ENCODE results near the gene SPSB4. TPM values are rescaled to one million over a fixed set of nuclear protein-coding genes. Genes with fewer than 3 reads are reported as not detected.

Gene SPSB4
- total and polyA plus RNA-seq, 2 of the 13 experiments (the other 11 are each of a cell fraction or from before 2014, with no cell fraction given) = not detected

GRCh38 chr3:141178551-141178950 lies 127.4 kb downstream of the SPSB4 start (continued):
- TF ChIP-seq, protein P1, sequence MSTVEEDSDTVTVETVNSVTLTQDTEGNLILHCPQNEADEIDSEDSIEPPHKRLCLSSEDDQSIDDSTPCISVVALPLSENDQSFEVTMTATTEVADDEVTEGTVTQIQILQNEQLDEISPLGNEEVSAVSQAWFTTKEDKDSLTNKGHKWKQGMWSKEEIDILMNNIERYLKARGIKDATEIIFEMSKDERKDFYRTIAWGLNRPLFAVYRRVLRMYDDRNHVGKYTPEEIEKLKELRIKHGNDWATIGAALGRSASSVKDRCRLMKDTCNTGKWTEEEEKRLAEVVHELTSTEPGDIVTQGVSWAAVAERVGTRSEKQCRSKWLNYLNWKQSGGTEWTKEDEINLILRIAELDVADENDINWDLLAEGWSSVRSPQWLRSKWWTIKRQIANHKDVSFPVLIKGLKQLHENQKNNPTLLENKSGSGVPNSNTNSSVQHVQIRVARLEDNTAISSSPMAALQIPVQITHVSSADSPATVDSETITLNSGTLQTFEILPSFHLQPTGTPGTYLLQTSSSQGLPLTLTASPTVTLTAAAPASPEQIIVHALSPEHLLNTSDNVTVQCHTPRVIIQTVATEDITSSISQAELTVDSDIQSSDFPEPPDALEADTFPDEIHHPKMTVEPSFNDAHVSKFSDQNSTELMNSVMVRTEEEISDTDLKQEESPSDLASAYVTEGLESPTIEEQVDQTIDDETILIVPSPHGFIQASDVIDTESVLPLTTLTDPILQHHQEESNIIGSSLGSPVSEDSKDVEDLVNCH (CRISPR knock-in tag; IDR thresholded peaks at IDR 0.05) = no peak
- no peak for TF ChIP-seq ZNF362 (CRISPR knock-in tag; IDR thresholded peaks at IDR 0.05; ENCODE audit: borderline replicate concordance)

DNA sequence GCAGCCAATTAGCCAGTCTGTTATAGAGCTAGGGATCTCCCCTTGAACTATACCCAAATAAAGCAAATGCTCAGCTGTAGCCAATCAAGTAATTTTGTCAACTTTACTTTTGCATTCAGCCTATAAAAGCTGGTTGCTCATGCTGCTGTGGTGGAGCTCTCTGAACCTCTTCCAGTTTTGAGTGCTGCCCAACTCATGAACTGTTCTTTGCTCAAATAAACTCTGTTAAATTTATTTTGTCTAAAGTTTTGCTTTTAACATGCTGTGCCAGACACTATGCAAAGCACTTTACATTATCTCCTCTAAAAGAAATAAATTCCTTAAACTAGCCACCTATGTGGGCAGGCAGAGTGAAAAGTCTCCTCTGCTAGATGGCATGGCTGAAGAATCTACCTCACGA lies 128.8 kb downstream of the SPSB4 start:
- Histone ChIP-seq H3K27me3 (ENCODE audit: control insufficient read depth in 1 of 2, insufficient read depth in 2 of 2, low read length in 2 of 2) (no peaks in the 10 kb centered on the region), H3K4me1 (ENCODE audit: insufficient read depth, low read length) (no peaks in the 10 kb centered on the region), H3K4me2 (ENCODE audit: low read depth, low read length) (no peak overlapping the region), H3K79me2 (ENCODE audit: insufficient read depth, low read length) (no peaks in the 10 kb centered on the region), H3K36me3 (replicated peaks in 1 of 2; ENCODE audit: control insufficient read depth in 1 of 2, insufficient read depth in 2 of 2, low read length in 2 of 2) (no peaks in the 10 kb centered on the region), H3K27ac (ENCODE audit: extremely low read length, insufficient read depth, low read length) (no peak overlapping the region), H2AFZ (ENCODE audit: low read length) (no peak overlapping the region), H3K9me3 (ENCODE audit: low read length) (no peaks in the 10 kb centered on the region), H4K20me1 (ENCODE audit: insufficient read depth, low read length) (no peaks in the 10 kb centered on the region), H3K9ac (ENCODE audit: insufficient read depth, low read depth, low read length) (no peak overlapping the region), H3K4me3 (replicated peaks in 1 of 3; ENCODE audit: insufficient read depth in 1 of 3, low read depth in 2 of 3, low read length in 3 of 3) (no peak overlapping the region)
- ChIA-PET POLR2A (no interaction called here), CTCF (ENCODE audit: low intra/inter-chr PET ratio, low total read pairs) (no interaction called here)
- in situ Hi-C loops (cut with HindIII; ENCODE audit: extremely low pct_ligation_motif_present, low pct_unique_long_range_greater_than_20kb) (no loop called here), intact Hi-C loops (cut with micrococcal nuclease; ENCODE audit: unreplicated experiment) (no loop called here)
- FAIRE-seq (no peak), DNase-seq (ENCODE audit: low spot score) (no peak), ATAC-seq (no peak)
- 0% methylated on average over 1 of the region's 1 CpG for WGBS (ENCODE audit: low lambda C conversion rate)
- no TSS peak for BruUV-seq (replicated peaks)
- TF ChIP-seq CBX5 (CRISPR knock-in tag; IDR thresholded peaks at IDR 0.05; ENCODE audit: borderline replicate concordance) (no peak), SIX4 (CRISPR knock-in tag; IDR thresholded peaks at IDR 0.05) (no peak), THAP11 (CRISPR knock-in tag; IDR thresholded peaks at IDR 0.05) (no peak)
- TF ChIP-seq, protein P2, sequence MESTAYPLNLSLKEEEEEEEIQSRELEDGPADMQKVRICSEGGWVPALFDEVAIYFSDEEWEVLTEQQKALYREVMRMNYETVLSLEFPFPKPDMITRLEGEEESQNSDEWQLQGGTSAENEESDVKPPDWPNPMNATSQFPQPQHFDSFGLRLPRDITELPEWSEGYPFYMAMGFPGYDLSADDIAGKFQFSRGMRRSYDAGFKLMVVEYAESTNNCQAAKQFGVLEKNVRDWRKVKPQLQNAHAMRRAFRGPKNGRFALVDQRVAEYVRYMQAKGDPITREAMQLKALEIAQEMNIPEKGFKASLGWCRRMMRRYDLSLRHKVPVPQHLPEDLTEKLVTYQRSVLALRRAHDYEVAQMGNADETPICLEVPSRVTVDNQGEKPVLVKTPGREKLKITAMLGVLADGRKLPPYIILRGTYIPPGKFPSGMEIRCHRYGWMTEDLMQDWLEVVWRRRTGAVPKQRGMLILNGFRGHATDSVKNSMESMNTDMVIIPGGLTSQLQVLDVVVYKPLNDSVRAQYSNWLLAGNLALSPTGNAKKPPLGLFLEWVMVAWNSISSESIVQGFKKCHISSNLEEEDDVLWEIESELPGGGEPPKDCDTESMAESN (CRISPR knock-in tag; conservative IDR thresholded peaks at IDR 0.05) = no peak
